Activated T-helper 1 cell treated with anti-CD3 and anti-CD28 coated beads, Interleukin-2, amount 50 U/mL, for 16 hours (primary cell): ENCODE results near the gene TNFAIP6.
A peak's percentile ranks its signal among the peaks of the same experiment; 100 is the strongest.

ENCODE experiments used
- DNase-seq, 2 donors: peaks; one replicate each; pipeline ENCODE4 v3.0.0-alpha.2; 2020; ENCODE audit warnings: low read depth in 1 of 2, low spot score in 1 of 2

TNFAIP6 gene

GRCh38 chr2:151359768-151360461 lies 2.5 kb downstream of the TNFAIP6 start:
- DNase-seq: no peak

- DNase-seq: no peak
Observed at GRCh38 chr2:151361674-151362370, 4.4 kb downstream of the TNFAIP6 start.

GRCh38 chr2:151363709-151364108 lies 6.3 kb downstream of the TNFAIP6 start:
- no peak for DNase-seq

DNA sequence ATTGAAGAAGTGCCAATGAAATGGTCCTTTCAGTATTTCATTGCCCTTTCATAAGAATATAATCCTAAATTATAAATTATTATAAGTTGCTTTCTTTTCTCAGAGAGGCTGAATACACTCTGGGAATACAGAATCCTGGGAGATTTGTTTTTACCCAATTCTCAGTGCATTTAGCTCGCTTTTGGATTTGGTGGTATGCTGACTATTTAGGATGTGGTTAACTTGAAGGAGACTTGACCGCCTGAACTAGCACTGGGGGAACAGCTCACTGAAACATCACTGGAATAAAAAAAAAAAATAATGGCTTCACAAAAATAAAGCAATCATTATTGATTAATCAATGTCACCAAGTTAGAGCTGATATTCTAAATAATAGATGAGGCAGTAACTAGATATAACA lies 10.2 kb downstream of the TNFAIP6 start:
- no peak for DNase-seq

DNA sequence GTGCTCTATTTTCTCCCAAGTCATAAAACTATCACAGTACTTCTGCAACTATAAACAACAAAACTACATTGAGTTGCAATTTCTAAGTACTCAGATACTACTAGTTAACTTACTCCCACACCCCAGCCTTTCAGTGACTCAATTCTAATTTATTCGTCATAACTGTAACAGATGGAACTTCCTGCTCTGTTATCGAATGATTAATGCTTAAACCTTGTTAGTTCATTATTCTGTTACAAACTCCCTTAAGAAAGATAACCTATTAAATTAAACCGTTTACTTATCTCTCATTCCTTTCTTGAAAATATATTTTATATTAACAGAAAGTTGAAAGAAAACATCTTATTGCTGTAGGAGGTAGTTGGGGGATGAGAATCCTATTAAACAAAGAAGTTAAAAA lies 17.0 kb downstream of the TNFAIP6 start:
- no peak for DNase-seq

DNA sequence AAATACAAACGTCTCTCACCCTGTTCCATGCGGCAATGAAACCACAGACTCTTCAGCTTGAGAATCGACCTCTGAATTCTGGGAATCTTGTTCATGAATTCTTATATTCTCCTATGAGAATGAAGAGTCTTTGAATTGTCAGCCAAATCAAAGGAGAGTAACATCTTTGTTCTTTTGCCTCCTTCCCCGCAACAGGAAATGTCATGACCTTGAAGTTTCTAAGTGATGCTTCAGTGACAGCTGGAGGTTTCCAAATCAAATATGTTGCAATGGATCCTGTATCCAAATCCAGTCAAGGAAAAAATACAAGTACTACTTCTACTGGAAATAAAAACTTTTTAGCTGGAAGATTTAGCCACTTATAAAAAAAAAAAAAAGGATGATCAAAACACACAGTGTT lies 21.8 kb downstream of the TNFAIP6 start:
- no peak for DNase-seq

DNA sequence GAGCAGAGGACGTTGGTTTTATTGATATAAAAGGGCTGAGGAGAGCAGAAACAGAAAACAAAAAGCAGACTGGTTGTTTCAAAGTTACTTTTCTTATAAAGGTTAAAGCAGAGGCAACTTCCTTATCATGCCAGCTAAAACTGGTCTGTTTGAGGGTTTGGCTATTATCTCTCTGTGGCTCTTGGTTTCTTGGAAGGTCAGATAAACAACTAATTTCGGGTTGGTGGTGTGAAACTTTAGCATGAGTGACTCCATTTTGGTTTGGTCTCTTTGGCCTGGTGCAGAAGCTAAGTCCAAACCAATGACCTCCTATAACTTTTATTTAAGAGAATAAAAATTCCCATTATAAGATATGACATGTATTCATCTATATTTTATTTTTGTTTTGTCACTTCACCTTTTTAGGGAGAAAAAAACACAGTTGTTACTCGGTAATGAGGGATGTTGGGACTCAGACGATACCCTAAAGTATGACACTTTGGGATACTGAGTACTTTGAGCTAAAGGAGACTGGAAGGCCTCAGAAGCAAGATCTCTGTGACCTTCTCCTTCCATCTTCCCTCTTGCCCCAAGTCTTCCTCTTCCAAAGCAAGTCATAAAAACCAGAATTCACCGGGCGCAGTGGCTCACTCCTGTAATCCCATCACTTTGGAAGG lies 23.3 kb downstream of the TNFAIP6 start:
- DNase-seq: no peak

DNA sequence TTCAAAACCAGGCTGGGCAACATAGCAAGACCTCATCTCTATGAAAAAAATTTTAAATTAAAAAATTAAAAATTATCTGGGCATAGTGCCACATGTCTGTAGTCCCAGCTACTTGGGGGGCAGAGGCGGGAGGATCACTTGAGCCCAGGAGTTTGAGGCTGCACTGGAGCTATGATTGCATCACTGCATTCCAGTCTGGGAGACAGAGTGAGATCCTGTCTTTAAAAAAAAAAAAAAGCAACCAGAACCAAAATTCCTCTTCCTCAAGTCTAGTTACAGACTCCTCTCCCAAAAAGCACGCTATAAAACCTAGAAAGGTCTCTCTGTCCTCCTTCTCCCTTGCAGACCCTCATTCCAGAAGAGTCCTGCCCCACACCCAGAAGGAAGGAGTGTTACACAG lies 23.9 kb downstream of the TNFAIP6 start:
- DNase-seq: no peak

GRCh38 chr2:151388011-151388410 lies 30.6 kb downstream of the TNFAIP6 start:
- DNase-seq: no peak

- DNase-seq: no peak
Observed at GRCh38 chr2:151391436-151391835, 34.0 kb downstream of the TNFAIP6 start.

- DNase-seq: no peak
Observed at GRCh38 chr2:151394509-151394908, 37.1 kb downstream of the TNFAIP6 start.

GRCh38 chr2:151395509-151396374 lies 38.4 kb downstream of the TNFAIP6 start:
- DNase-seq: no peak

GRCh38 chr2:151399981-151400380 lies 42.6 kb downstream of the TNFAIP6 start:
- no peak for DNase-seq

- no peak for DNase-seq
Observed at GRCh38 chr2:151401149-151401548, 43.8 kb downstream of the TNFAIP6 start.

GRCh38 chr2:151403914-151404313 lies 46.5 kb downstream of the TNFAIP6 start:
- no peak for DNase-seq

DNA sequence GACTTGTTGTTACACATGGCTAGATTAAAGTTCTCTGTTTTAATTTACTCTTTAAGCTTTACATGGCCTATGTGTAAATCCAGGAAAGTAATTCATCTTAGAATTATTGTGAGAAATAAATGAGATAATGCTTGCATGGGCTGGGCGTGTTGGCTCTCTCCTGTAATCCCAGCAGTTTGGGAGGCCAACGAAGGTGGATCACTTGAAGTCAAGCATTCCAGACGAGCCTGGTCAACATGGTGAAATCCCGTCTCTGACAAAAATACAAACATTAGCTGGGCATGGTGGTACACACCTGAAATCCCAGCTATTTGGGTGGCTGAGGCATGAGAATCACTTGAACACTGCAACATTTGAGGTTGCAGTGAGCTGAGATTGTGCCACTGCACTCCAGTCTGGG lies 48.0 kb downstream of the TNFAIP6 start:
- DNase-seq: no peak

DNA sequence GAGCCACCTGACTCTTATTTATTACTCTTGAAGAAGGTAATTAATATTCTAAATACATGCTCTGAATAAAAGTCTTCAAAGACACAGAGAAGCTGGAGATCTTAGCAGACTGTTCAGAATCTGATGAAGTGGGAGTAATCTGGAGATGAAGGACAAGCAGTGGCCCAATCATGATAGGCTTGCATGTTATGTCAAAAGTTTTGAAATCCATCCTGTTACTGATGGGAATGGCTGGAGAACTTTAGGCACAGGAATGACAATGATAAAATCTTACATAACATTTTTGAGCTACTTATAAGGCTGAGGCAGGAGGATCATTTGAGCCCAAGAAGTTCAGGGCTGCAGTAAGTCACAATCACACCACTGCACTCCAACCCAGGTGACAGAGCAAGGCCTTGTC lies 49.9 kb downstream of the TNFAIP6 start:
- DNase-seq: no peak

- no peak for DNase-seq
Observed at GRCh38 chr2:151408788-151409600, 51.6 kb downstream of the TNFAIP6 start.

DNA sequence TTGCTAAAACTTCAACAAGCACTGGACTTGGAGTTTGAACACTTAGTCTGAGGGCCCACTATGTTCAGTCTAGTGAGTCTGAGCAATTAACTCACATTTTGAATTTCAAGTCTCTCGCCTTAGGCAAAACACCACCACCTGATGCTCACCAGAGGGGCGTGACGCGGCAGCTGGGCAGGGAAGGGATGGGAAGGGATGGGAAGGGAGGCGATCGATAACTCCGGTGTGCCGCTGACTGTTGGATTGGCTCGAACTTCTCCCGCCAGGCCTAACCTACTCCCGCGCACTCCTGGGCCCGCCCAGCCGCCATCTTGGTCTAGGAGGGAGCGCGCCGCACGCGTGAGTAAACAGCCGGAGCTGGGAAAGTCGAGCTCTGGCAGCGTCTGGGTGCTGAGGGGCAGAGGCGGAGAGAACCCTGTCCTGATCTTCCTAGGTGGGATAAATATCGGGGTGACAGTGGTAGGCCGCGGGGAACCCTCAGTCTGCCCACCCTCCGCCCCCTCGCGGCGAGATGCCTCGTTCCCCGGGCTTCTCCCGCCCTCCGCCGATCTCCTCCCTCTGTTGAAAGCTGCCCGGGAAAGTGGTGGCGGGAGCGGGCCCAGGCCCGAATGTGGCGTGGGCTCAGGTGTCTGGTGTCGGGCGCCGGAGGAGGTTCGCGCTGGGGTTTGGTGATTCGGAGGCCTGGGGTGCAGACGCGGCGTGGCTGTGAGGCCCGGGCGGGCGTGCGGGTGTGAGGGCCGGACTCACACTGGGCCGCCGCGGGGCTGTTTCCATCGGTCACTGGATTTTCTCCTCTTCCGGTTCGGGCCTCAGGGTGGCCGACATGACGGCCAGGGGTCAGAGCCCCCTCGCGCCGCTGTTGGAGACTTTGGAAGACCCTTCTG lies 52.5 kb downstream of the TNFAIP6 start, which contains the start of gene RIF1:
Gene RIF1 (plus strand): TSS at position 302 of the 884 bp plus-strand sequence. CDS start 522 bp downstream, at position 824.
- peak; percentile 53 to 63 for DNase-seq

GRCh38 chr2:151410485-151410834 lies 53.1 kb downstream of the TNFAIP6 start:
- DNase-seq: peak; percentile 19 to 24
